GM19395 (cell line): ENCODE results near the gene CCDC63.
A peak's percentile ranks its signal among the peaks of the same experiment; 100 is the strongest.

Source experiments
- ATAC-seq: cut with Tn5 transposase; IDR thresholded peaks from one replicate; pipeline ENCODE4 v1.9.1; 2021; ENCODE audit warnings: mild to moderate bottlenecking, moderate library complexity; ENCODE audit not compliant: unreplicated experiment

The CCDC63 gene

DNA sequence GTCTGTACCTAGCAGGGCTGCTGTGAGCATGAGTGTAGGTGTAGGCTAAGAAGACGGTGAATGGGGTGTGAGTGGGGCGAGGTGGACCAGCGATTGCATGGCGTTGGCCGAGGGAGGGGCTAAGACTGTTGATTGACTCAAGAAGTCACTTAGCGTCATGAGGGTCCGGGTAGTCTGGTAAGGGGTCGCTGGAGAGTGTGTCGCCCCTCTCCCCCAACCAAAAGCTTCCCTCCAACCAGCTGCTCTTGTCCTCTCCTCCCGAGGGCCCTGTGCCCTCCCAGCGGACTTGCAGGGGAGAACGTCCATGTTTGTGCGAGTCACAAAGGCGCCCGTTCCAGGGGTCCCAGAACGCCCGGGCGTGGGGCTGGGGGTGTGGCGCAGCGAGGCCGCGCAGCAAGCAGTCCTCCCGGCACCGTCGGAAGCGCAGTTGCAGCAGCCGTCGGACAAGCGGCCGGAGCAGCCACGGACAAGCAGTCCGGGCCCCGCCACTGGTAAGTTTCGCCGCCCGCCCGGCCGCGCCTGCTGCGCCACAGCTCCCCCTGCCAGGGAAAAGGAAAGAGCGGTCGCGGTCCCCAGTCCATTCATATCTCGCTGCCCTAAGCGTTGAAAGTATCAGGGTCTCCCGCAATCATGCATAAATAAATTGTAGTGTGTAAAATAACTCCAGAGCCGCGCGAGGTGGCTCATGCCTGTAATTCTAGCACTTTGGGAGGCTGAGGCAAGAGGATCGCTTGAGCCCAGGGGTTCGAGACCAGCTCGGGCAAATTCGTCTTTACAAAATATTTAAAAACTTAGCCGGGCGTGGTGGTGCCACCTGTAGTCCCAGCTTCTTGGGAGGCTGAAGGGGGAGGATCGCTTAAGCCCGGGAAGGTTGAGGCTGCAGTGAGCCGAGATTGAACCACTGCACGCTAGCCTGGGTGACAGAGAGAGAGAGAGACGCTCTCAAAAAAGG is at the start of gene CCDC63:
Gene CCDC63, plus strand, starts transcription at position 373 of the 952 bp plus-strand sequence. CDS start 5,968 bp downstream, outside the sequence.
- ATAC-seq, result no peak

DNA sequence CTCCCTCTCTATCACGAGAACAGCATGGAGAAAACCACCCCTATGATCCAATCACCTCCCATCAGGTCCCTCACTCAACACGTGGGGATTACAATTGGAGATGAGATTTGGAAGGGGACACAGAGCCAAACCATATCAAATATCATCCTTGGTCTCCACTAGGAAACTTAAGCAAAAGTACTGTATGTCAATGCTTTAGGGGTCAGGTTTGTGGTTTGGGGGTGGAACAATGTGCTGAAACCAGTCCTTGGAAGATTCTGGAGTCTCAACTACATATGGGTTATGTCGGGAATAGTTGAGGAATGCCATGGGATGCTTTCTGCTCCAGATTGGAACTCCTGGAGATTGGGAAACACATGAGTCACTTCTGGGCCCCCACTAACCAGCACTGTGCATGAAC is 48.3 kb upstream of the CCDC63 start:
- ATAC-seq, result no peak

DNA sequence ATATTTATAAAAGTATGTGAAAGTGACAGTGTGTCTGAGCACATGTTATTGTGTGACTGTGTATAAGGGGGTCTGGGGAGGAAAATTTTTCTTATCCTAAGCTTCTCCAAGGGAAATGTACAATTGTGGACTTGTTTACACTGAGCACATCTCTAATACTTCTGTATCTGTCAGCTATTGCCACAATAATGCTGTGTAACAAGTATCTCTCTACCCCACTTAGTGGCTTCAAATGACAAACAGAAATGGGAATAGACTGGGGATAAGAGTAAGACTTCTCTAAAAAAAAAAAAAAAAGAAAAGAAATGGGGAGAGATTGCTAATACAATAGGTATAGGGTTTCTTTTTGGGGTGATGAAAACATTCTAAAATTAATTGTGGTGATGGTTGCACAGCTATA is 44.3 kb upstream of the CCDC63 start:
- ATAC-seq, result no peak

DNA sequence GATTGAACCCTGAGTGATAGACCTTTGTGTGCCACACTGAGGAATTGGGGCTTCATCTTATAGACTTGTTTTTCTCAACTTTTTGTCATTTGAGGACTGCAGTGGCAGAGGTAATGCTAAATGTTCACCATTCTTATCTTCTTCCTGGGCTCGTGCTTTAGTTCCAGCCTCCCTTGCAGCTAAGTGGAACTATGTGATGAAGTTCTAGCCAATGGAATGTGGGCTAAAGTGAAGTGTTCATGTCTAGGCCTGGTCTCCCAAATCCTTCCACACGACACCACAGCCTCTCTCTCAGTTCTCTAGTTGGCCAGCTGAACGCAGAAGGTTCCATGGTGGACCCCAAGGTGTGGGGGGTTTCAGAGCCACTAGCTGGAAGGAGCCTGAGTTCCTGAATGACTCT is 42.4 kb upstream of the CCDC63 start:
- no peak for ATAC-seq

DNA sequence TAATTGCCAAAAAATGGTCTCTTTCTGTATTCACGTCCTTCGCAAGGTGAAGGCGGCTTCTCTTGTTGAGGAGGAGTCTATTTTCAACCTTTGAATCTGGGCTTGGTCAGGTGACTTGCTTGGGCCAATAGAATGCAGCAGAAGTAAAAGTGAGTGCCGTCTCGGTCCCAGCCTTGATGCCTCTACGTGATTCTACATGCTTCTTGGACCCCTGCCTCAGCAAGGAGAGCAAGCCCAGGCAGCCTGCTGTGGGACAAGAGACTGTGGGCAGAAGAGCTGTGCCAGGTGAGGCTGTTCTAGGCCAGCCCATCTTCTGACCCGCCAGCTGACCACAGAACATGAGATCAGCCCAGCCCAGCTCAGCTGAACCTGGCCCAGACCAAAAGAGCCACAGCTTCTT is 39.1 kb upstream of the CCDC63 start:
- ATAC-seq, result no peak

DNA sequence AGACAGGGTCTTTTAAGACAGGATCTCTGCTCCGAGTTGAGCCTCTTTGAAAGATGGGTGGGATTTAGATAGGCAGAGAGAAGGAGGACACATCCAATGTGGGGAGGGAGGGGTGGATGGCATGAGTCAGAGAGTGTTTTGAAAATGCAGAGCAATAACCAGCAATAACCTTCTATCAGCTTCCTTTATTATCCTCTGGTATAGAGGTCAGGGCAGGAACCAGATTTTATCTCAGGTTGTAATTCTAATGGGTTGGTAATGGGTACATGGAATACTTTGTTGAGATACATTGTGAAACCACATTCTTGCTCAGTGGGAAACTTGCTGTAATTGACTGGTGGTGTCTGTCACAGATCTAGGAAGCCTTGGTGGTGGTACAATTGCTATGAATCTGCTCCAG is 37.6 kb upstream of the CCDC63 start:
- ATAC-seq, result no peak

DNA sequence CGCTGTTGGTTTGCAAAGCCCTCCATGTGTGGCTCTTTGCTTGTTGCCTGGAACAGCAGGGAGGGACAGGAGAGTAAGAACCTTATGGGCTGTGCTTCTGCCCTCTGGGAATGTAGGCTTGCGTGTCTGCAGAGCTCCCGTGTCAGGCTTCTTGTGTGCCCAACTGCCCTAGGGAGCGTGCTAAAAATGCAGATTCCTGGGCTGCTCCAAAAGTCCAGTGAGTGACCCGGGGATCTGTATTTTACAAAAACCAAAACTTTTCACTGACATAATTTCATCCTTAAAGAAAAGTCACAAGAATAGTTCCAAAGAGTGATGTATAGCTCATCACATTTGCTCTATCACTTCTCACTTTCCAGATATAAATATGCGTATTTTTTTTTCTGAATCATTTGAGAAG is 34.8 kb upstream of the CCDC63 start:
- no peak for ATAC-seq

DNA sequence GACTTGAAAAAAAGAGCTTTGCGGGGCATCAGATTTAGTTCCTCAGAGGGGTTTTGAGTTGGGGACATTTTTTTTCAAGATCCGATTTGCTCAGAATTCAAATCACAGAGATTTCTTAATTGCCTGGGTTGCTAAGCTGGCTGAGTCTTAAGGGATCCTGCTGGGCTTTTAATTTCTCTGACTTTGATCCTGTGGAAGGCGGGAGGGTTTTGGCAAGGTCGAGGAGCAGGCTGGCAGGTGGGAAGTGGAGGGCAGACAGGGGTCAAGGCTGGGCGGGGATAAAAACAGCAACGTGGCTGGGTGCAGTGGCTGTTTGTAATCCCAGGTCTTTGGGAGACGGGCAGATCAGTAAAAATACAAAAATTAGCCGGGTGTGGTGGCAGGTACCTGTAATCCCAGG is 33.5 kb upstream of the CCDC63 start:
- ATAC-seq, result no peak

DNA sequence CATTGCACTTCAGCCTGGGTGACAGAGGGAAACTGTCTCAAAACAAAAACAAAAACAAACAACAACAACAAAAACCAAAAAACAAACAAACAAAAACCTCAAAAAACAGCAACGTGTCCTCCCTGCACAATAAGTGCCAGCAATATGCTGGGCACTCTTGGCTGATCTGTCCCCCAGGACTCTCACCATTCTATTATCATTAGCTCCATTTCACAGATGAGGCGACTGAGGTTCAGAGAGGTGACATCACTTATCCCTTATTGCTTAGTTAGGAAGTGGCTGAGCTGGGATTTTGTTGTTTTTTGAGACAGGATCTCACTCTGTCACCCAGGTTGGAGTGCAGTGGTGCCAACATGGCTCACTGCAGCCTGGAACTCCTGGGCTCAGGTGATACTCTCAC is 33.0 kb upstream of the CCDC63 start:
- ATAC-seq, result no peak

DNA sequence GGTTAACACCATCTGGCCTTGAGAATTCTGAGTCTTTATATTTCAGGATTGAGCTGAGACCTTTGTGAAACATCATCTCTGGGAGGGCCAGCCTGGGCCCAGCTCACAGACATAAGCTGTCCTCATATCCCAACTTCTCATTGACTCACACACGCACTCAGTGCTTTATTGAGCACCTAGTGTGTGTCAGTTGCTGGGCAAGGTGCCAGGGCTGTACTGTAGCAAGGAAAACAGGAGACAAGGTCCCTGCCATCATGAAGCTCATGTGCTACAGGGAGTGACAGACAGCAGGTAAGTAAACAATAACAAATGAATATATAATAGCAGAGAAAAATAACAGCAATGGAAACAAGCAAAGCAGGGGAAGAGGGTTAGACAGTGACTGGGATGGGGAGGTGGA is 30.5 kb upstream of the CCDC63 start:
- ATAC-seq, result no peak

DNA sequence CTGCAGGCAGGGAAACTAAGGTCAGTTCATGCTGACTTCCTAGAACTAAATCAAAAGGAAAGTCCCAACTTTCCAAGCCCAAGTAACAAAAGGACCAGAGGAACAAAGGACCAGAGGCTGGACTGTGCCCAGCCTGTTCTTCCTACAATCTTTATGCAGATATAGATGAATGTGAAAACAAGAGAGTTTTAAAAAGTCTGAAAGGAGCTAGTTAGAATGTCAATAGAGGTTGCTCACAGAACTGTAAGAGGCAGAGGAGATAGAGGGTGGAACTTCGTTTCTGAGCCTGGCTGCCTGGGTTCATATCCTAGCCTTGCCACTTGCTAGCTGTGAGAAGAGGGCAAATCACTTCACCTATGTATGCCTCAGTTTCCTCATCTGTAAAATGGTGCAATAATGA is 30.0 kb upstream of the CCDC63 start:
- no peak for ATAC-seq

DNA sequence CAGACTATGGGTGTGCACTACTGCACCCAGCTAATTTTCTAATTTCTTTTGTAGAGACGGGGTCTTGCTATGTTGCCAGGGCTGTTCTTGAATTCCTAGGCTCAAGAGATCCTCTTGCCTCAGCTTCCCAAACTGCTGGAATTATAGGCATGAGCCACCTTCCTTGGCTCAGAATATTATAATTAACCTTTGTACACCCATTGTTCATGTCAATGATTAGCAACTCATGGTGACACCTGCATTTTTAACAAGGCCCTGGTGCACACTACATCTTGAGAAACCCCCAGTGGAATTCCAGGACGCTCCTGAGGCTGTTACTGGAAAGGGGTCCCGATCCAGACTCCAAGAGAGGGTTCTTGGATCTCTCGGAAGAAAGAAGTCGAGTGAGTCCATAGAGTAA is 28.3 kb upstream of the CCDC63 start:
- no peak for ATAC-seq

DNA sequence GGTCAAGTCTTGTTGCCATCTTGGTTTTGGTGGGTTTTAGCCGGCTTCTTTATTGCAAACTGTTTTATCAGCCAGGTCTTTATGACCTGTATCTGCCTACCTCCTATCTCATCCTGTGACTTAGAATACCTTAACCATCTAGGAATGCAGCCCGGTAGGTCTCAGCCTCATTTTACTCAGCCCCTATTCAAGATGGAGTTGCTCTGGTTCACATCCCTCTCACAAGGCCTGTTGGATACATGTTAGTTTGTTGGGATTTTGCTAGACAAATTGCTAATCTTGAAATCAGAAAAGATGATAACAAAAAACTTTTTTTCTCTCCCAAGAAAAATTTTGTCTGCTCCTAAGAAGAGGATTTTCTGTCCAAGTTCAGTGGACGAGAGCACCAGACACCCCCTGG is 27.6 kb upstream of the CCDC63 start:
- no peak for ATAC-seq

DNA sequence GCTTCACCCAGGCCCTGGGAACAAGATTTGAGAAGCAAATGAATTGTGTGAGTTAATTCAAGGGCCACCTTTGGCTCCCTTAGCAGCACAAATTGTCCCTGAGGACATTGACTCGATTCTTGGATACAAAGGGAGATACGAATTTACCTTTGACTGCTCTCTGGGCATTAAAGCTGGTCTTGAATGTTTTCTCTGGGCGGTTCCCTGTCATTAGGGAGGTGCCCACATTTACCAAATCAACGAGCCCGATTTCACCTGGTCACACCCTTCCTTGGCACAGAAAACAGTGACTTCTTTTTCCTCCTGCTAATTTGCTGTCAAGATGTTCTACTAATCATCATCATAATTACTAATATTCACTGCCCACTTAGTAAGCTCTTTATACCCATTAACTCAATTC is 27.1 kb upstream of the CCDC63 start:
- ATAC-seq, result no peak

DNA sequence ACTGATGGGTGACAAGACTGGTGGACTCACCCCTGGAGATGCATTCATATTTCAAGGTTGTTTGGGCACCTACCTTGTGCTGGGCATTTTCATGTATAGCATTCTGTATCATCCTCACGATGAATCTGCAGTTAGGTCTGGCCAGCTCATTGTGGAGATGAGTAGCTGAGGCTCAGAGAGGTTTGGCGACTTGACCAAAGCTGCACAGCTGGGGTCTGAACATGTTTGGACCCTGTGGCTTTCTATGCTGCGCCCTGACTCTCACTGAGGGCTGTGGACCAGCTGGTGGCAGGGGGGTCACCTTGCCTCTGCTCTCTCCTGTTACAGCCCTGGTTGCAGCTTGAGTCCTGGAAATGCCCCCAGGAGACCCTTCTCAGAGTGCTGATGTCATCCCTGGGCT is 24.9 kb upstream of the CCDC63 start:
- no peak for ATAC-seq

DNA sequence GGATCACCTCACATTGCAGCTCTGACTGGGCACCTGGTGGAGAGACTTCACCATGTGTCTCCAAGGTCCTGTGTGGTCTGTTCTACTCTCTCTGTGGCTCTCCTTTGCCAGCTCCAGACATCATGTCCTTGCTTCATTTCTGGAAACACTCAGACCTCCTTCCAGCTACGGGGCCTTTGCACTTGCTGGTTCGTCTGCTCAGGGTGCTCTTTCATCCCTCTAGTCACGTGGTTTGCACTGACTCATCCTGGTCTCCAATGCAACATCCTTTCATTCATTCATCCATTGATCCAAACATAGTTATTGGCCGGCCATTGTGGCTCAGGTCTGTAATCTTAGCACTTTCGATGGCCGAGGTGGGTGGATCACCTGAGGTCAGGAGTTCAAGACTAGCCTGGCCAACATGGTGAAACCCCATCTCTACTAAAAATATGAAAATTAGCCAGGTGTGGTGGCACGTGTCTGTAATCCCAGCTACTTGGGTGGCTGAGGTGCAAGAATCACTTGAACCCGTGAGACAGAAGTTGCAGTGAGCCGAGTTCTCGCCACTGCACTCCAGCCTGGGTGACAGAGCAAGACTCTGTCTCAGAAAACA is 23.9 kb upstream of the CCDC63 start:
- no peak for ATAC-seq

DNA sequence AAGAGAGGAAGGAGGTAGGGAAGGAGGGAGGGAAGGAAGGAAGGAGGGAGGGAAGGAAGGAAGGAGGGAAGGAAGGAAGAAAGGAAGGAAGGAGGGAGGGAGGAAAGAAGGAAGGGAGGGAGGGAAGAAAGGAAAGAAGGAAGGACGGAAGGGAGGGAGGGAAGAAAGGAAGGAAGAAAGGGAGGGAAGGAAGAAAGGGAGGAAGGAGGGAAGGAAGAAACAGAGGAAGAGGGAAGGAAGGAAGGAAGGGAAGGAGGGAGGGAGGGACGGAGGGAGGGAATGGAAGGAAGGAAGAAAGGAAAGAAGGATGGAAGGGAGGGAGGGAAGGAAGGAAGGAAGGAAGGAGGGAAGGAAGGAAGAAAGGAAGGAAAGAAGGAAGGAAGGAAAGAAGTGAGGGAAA is 22.4 kb upstream of the CCDC63 start:
- ATAC-seq, result no peak

DNA sequence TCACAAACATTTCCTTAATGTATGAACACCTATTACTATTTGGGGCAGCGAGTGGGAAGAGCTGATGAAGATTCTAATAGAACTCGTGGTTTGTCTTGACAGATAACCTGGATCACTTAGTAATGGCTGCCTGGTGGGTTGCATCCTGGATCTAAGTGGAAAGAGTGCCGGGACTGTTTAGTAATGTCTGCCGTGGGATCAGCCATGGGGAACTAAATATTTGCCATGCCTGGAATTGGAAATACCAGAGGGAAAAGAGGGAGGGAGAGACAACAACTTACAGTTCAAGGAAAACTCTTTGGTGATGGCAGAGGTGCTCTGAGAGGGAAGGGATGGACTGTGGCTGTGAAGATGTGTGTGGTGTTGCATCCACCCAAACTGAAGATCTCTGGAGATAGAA is 21.3 kb upstream of the CCDC63 start:
- ATAC-seq, result no peak

DNA sequence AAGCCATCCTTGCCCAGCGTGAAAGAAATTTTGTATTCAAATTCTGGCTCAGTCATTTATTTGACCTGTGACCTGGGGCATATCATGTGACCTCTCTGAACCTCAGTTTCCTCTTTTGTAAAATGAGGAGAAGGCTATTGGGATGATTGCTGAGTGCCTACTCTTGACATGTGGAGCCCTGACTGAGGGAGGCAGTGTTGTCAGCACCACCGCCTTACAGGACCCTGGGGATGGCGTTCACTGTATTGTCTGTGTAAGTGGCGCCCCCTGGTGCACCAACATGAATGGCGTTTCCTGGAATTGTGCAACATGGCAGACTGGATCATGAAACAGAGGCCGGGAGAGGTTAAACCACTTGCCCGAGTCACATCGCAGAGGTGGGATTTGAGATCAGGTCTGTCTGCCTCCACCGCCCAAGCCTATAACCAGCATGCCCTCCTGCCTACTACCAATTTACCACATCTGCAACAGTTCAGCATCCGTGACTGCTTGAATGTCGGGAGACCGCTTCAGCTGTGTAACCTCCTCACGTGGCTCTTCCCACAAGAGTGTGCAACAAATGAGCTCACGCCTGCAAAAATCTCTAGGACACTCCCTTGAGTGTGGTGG is 20.1 kb upstream of the CCDC63 start:
- ATAC-seq, result peak; percentile 69

DNA sequence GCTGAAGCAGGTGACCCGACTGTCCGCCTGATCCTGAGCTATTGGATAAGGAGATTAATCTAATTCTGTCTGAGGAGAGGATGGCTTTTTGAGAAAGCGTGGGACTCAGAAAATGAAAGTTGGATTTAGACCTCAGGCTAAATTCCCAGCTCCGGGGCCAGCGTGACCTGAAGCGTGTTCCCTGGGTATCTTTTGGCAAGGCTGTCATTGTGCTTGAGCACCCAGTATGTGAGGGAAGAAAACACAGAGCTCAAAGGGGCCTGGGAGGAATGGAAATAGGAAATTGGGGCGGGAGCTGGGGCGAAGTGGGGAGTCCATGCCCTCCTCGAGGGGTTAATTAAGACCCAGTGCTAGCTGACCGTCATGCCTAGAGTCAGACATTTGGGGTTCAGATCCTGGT is 17.5 kb upstream of the CCDC63 start:
- ATAC-seq, result no peak

DNA sequence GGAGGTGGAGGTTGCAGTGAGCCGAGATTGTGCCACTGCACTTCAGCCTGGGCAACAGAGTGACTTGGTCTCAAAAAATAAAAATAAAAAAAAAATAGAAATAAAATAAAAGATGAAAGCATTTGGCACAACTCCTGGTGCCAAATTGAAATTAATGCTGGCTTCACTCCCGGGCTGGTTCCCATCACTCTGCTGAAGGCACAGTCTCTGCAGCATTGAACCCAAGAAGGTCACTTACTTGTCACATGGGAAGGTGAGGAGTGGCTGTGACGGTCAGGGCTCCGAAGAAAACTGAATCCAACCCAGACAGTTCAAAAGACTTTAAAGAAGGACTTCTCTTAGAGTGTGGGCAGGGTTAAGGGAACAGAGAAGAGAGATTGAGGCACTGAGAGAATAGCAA is 10.5 kb upstream of the CCDC63 start:
- no peak for ATAC-seq

DNA sequence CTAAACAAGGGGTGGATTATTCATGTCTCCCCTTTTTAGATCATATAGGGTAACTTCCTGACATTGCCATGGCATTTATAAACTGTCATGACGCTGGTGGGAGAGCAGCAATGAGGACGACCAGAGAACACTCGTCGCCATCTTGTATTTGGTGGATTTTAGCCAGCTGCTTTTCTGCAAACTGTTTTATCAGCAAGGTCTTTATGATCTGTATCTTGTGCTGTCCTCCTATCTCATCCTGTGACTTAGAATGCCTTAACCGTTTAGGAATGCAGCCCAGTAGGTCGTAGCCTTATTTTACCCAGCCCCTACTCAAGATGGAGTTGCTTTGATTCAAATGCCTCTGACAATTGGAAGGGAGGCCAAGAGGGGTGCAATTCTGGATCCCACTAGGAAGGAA is 5.8 kb upstream of the CCDC63 start:
- ATAC-seq, result no peak
